B cell (primary cell): ENCODE results near the gene CACNA1H. TPM values are rescaled to one million over a fixed set of nuclear protein-coding genes. Genes with fewer than 3 reads are reported as not detected.

Source experiments
- ATAC-seq: fragments of 200-7000 bp; cut with Tn5 transposase; one replicate; pipeline ENCODE4 v1.10.0; 2021; ENCODE audit warnings: low read depth, mild to moderate bottlenecking, moderate number of reproducible peaks, moderate library complexity
- CTCF ChIA-PET: fragments of 350-600 bp; sonication (Branson Sonifier 250); formaldehyde crosslinking; loops from one replicate; lab custom pipeline; 2021; ENCODE audit warnings: antibody characterized with exemption, inconsistent platforms; lab: Charles Lee
- POLR2A ChIA-PET: fragments of 350-600 bp; sonication (Branson Sonifier 250); formaldehyde crosslinking; loops from one replicate; lab custom pipeline; 2021; ENCODE audit warnings: antibody characterized with exemption; lab: Charles Lee
- DNase-seq: peaks from one replicate; pipeline ENCODE4 v3.0.0; 2013
- H2AFZ ChIP-seq: 2 replicates; pipeline ENCODE4 v1.6.1; 2012; ENCODE audit warnings: mild to moderate bottlenecking, low read depth, low read length; ENCODE audit not compliant: insufficient read depth, poor library complexity, severe bottlenecking
- H3K27ac ChIP-seq, 2 donors: 1 replicate in 1 of 2; 2 replicates in 1 of 2; pipeline ENCODE4 v1.5.1; 2012 to 2013; ENCODE audit warnings: low read length in 2 of 2, mild to moderate bottlenecking in 2 of 2, moderate library complexity in 1 of 2
- H3K27me3 ChIP-seq, 4 experiments: fragments of 200-600 bp in 1 of 4; sonication (generic) in 1 of 4; replicated peaks in 1 of 4; 1 replicate in 2 of 4; 2 replicates in 2 of 4; pipeline versions ENCODE4 v1.6.1 to v1.7.0; 2013 to 2016; ENCODE audit warnings: low read length in 3 of 4, mild to moderate bottlenecking in 2 of 4, mixed read lengths in 1 of 4, moderate library complexity in 1 of 4; ENCODE audit not compliant: insufficient read depth in 4 of 4, control insufficient read depth in 3 of 4; ENCODE audit errors: control extremely low read depth in 1 of 4
- H3K36me3 ChIP-seq, 2 experiments: replicated peaks in 1 of 2; 1 replicate in 1 of 2; 2 replicates in 1 of 2; pipeline versions ENCODE4 v1.6.1 to v1.7.1; 2013; ENCODE audit warnings: low read length in 1 of 2; ENCODE audit not compliant: insufficient read depth in 2 of 2, control insufficient read depth in 1 of 2; ENCODE audit errors: control extremely low read depth in 1 of 2, extremely low read depth in 1 of 2
- H3K4me1 ChIP-seq, 2 donors: fragments of 200-600 bp in 1 of 2; sonication (generic) in 1 of 2; 1 replicate in 1 of 2; 2 replicates in 1 of 2; pipeline versions ENCODE4 v1.5.1 to v1.6.1; 2013 to 2017; ENCODE audit warnings: low read length in 2 of 2; ENCODE audit not compliant: control insufficient read depth in 2 of 2, insufficient read depth in 2 of 2
- H3K4me2 ChIP-seq: replicated peaks from 2 replicates; pipeline ENCODE3; 2012; ENCODE audit warnings: mild to moderate bottlenecking, low read depth, low read length; ENCODE audit not compliant: poor library complexity, severe bottlenecking
- H3K4me3 ChIP-seq, 5 experiments: fragments of 200-600 bp in 1 of 5; sonication (generic) in 1 of 5; 1 replicate in 3 of 5; 2 replicates in 2 of 5; pipeline versions ENCODE4 v1.5.1 to v1.7.0; 2011 to 2016; ENCODE audit warnings: low read length in 4 of 5, mild to moderate bottlenecking in 4 of 5, low read depth in 2 of 5, control low read depth in 1 of 5, moderate library complexity in 1 of 5; ENCODE audit not compliant: insufficient read depth in 1 of 5; ENCODE audit errors: control extremely low read depth in 1 of 5, extremely low read depth in 1 of 5
- H3K79me2 ChIP-seq: fragments of 200-600 bp; sonication (generic); one replicate; pipeline ENCODE4 v1.6.0; 2016; ENCODE audit warnings: low read length; ENCODE audit not compliant: control insufficient read depth, insufficient read depth
- H3K9ac ChIP-seq: fragments of 200-600 bp; sonication (generic); 2 replicates; pipeline ENCODE4 v1.6.1; 2017; ENCODE audit warnings: mild to moderate bottlenecking, low read length, moderate library complexity
- H3K9me3 ChIP-seq, 3 donors: one replicate each; pipeline versions ENCODE4 v1.6.1 to v1.7.1; 2013; ENCODE audit warnings: low read length in 2 of 3; ENCODE audit not compliant: control insufficient read depth in 2 of 3, insufficient read depth in 1 of 3; ENCODE audit errors: control extremely low read depth in 1 of 3
- H4K20me1 ChIP-seq: 2 replicates; pipeline ENCODE4 v1.6.0; 2012; ENCODE audit warnings: mild to moderate bottlenecking, low read length; ENCODE audit not compliant: insufficient read depth, control insufficient read depth, poor library complexity, severe bottlenecking
- H3K27ac Mint-ChIP-seq: one replicate; pipeline ENCODE4 v1.8.0; 2021; ENCODE audit warnings: mixed read lengths
- H3K27me3 Mint-ChIP-seq: one replicate; pipeline ENCODE4 v1.8.0; 2021; ENCODE audit warnings: mixed read lengths
- H3K4me1 Mint-ChIP-seq: one replicate; pipeline ENCODE4 v1.8.0; 2021; ENCODE audit warnings: mixed read lengths
- H3K4me3 Mint-ChIP-seq: one replicate; pipeline ENCODE4 v1.8.0; 2021; ENCODE audit warnings: mixed read lengths
- H3K9me3 Mint-ChIP-seq: one replicate; pipeline ENCODE4 v1.8.0; 2022; ENCODE audit warnings: mixed read lengths; ENCODE audit not compliant: insufficient read depth
- CTCF ChIP-seq: fragments of 200-600 bp; IDR thresholded peaks from one replicate; pipeline ENCODE4 v1.8.0; 2022; ENCODE audit warnings: antibody characterized with exemption, mild to moderate bottlenecking
- EZH2 ChIP-seq: IDR thresholded peaks from 2 replicates; pipeline ENCODE4 v1.6.1; 2012; ENCODE audit warnings: borderline replicate concordance, low read depth, mild to moderate bottlenecking, moderate library complexity, low read length; ENCODE audit not compliant: insufficient read depth, poor library complexity, severe bottlenecking
- WGBS: methylation state at CpG from one replicate; pipeline ENCODE4 v1.1.5; 2013; ENCODE audit warnings: missing lambda C conversion rate; ENCODE audit not compliant: insufficient coverage; 5-methylcytosine and 5-hydroxymethylcytosine counted together
- intact Hi-C: fragments of 100-400 bp; cut with micrococcal nuclease; formaldehyde crosslinking; loops from one replicate; pipeline ENCODE4 v1.10.0; 2022
- polyA plus RNA-seq: library from polyadenylated mRNA; depleted of rRNA; stranded (reverse); fragments of >200 nt; gene quantifications from 2 replicates; pipeline ENCODE4 v1.2.3, GENCODE V29; 2012
- total RNA-seq, 2 donors: library from RNA; stranded (reverse); fragments of 120-200 nt in 1 of 2; gene quantifications; 1 replicate in 1 of 2; 2 replicates in 1 of 2; pipeline versions ENCODE4 v1.2.3 to v1.2.4, GENCODE V29; 2013 to 2022

CACNA1H gene
- total and polyA plus RNA-seq, 2 donors (not counting 1 experiment from before 2014, with no cell fraction given) = 0.05 to 0.10 TPM

GRCh38 chr16:1113889-1114526 is 38.9 kb upstream of the CACNA1H start:
- H3K9ac ChIP-seq = no peak overlapping the region
- H3K79me2 ChIP-seq = no peaks in the 10 kb centered on the region
- no peaks in the 10 kb centered on the region for H3K36me3 ChIP-seq
- H3K4me3 ChIP-seq = no peak overlapping the region
- 88% methylated on average over 15 of the region's 15 CpGs for WGBS
- TF ChIP-seq CTCF (no peak), EZH2 (no peak)
- Mint-ChIP-seq H3K4me3 (no peak overlapping the region), H3K27ac (no peak overlapping the region), H3K4me1 (no peaks in the 10 kb centered on the region), H3K9me3 (no peaks in the 10 kb centered on the region), H3K27me3 (peaks cover 11% of the 10 kb centered on the region)
- H3K27me3 ChIP-seq = peaks cover 0 to 3% (median 0%) of the 10 kb centered on the region in 4 experiments
- DNase-seq = no peak
- ATAC-seq = no peak
- intact Hi-C loops = no loop called here
- ChIA-PET CTCF (no interaction called here), POLR2A (no interaction called here)
- no peak overlapping the region for H3K4me2 ChIP-seq
- H4K20me1 ChIP-seq = no peaks in the 10 kb centered on the region
- H2AFZ ChIP-seq = no peak overlapping the region
- H3K4me1 ChIP-seq = no peaks in the 10 kb centered on the region
- H3K27ac ChIP-seq = no peak overlapping the region
- no peaks in the 10 kb centered on the region for H3K9me3 ChIP-seq

GRCh38 chr16:1116693-1117077 is 36.2 kb upstream of the CACNA1H start:
- Histone ChIP-seq H3K4me1 (peaks cover 0 to 8% of the 10 kb centered on the region in 2 donors), H3K4me3 (no peak overlapping the region), H3K36me3 (no peaks in the 10 kb centered on the region), H3K9me3 (no peaks in the 10 kb centered on the region), H2AFZ (no peak overlapping the region), H3K79me2 (no peaks in the 10 kb centered on the region), H3K9ac (no peak overlapping the region), H3K4me2 (no peak overlapping the region), H3K27ac (no peak overlapping the region), H3K27me3 (peaks cover 0 to 3% (median 0%) of the 10 kb centered on the region in 4 experiments), H4K20me1 (no peaks in the 10 kb centered on the region)
- DNase-seq (no peak), ATAC-seq (no peak)
- 70% methylated on average over 6 of the region's 16 CpGs for WGBS
- peaks cover 5% of the 10 kb centered on the region for H3K4me1 Mint-ChIP-seq
- intact Hi-C loops = no loop called here
- H3K4me3 Mint-ChIP-seq = no peak overlapping the region
- H3K27ac Mint-ChIP-seq = no peak overlapping the region
- CTCF ChIA-PET = no interaction called here
- no peaks in the 10 kb centered on the region for H3K9me3 Mint-ChIP-seq
- POLR2A ChIA-PET = no interaction called here
- peaks cover 4% of the 10 kb centered on the region for H3K27me3 Mint-ChIP-seq
- TF ChIP-seq EZH2 (no peak), CTCF (no peak)
